HG03442 (cell line): ENCODE results near the gene TMEM156.

Experiments used
- ATAC-seq: cut with Tn5 transposase; IDR thresholded peaks from one replicate; pipeline ENCODE4 v1.9.1; 2021; ENCODE audit warnings: mild to moderate bottlenecking, moderate library complexity; ENCODE audit not compliant: unreplicated experiment

The TMEM156 gene

GRCh38 chr4:38928974-38929373 is 103.2 kb downstream of the TMEM156 start:
- ATAC-seq: no peak

GRCh38 chr4:38928568-38928967 is 103.6 kb downstream of the TMEM156 start:
- ATAC-seq: no peak

DNA sequence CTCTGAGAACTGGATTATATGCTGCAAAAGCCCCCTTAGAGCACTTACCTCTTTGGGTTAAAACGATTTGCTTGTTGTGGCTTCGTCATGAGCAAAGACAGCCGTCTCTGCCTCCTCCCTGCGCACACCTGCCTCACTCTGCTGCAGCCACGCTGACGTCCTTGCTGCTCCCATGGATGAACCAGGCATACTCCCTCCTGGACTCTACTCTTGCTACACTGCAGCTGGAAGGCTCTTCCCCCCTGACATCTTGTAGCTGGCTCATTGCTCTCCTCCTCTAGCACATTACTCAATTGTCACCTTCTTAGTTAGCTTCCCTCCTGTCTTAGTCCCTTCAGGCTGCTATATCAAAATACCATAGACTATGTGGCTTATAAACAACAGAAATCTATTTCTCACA is 105.3 kb downstream of the TMEM156 start:
- no peak for ATAC-seq

- ATAC-seq: no peak
These were observed 106.5 kb downstream of the TMEM156 start for GRCh38 chr4:38925492-38926413.

- no peak for ATAC-seq
These were observed 107.9 kb downstream of the TMEM156 start for GRCh38 chr4:38924353-38924752.

- no peak for ATAC-seq
These were observed 108.5 kb downstream of the TMEM156 start for GRCh38 chr4:38923746-38924145.

DNA sequence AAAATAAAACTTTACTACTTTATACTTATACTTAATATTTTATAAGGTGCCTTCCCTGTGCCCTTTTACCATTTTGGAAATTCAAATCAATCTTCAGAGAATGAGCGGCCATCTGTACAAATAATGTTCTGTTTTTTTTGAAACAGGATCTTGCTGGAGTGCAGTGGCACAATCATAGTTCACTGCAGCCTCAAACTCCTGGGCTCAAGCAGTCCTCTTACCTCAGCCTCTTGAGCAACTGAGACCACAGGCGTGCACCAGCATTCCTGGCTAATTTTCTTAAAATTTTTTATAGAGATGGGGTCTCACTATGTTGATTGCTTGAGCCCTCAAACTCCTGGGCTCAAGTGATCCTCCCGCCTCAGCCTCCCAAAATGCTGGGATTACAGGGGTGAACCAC is 111.1 kb downstream of the TMEM156 start:
- ATAC-seq: no peak

GRCh38 chr4:38920677-38921076 is 111.5 kb downstream of the TMEM156 start:
- ATAC-seq: no peak

GRCh38 chr4:38920186-38920585 is 112.0 kb downstream of the TMEM156 start:
- no peak for ATAC-seq

GRCh38 chr4:38919494-38919893 is 112.7 kb downstream of the TMEM156 start:
- ATAC-seq: no peak

- no peak for ATAC-seq
These were observed 114.7 kb downstream of the TMEM156 start for GRCh38 chr4:38917481-38918025.
